IMR-90 (cell line): ENCODE data around the gene RNASET2. TPM values are rescaled to one million over a fixed set of nuclear protein-coding genes. Genes with fewer than 3 reads are reported as not detected.
A peak's percentile ranks its signal among the peaks of the same experiment; 100 is the strongest.

Experiments used
- ATAC-seq: fragments of 200-7000 bp; cut with Tn5 transposase; 2 replicates; pipeline ENCODE4 v1.9.1; 2020; ENCODE audit warnings: low read depth, mild to moderate bottlenecking, moderate library complexity
- BruUV-seq: library from RNA; stranded (reverse); fragments of 400-500 nt; replicated peaks from 2 replicates; lab custom pipeline; 2021; lab: Mats Ljungman, UMichigan
- CTCF ChIA-PET: fragments of 300-600 bp; formaldehyde crosslinking; extraction: SDS; loops from one replicate; lab custom pipeline; 2021; ENCODE audit warnings: antibody characterized with exemption; lab: Yijun Ruan, JAX
- POLR2A ChIA-PET: fragments of 300-600 bp; sonication (Branson Sonifier 250); formaldehyde crosslinking; loops from one replicate; lab custom pipeline; 2022; ENCODE audit warnings: antibody characterized with exemption; ENCODE audit not compliant: unreplicated experiment; lab: Charles Lee
- DNase-seq: peaks from one replicate; pipeline ENCODE4 v3.0.0; 2013
- H2AFZ ChIP-seq: replicated peaks from 2 replicates; pipeline ENCODE3; 2013; ENCODE audit warnings: low read length, mild to moderate bottlenecking; ENCODE audit not compliant: poor library complexity
- H2AK5ac ChIP-seq: 2 replicates; pipeline ENCODE4 v1.6.1; 2013; ENCODE audit warnings: low read depth, low read length, inconsistent platforms
- H2AK9ac ChIP-seq: replicated peaks from 2 replicates; pipeline ENCODE3; 2013; ENCODE audit warnings: mild to moderate bottlenecking, low read depth, low read length, moderate library complexity; ENCODE audit not compliant: poor library complexity
- H2BK120ac ChIP-seq: 2 replicates; pipeline ENCODE4 v1.6.1; 2013; ENCODE audit warnings: low read depth, low read length, inconsistent platforms
- H2BK15ac ChIP-seq: 3 replicates; pipeline ENCODE4 v1.6.1; 2013; ENCODE audit warnings: low read depth, low read length, inconsistent platforms
- H2BK20ac ChIP-seq: 2 replicates; pipeline ENCODE4 v1.6.1; 2013; ENCODE audit warnings: low read depth, mild to moderate bottlenecking, inconsistent platforms, low read length, moderate library complexity
- H2BK5ac ChIP-seq: 2 replicates; pipeline ENCODE4 v1.6.1; 2013; ENCODE audit warnings: mild to moderate bottlenecking, low read depth, low read length, inconsistent platforms; ENCODE audit not compliant: poor library complexity, severe bottlenecking
- H3K14ac ChIP-seq: replicated peaks from 2 replicates; pipeline ENCODE4 v1.6.1; 2013; ENCODE audit warnings: low read depth, low read length, inconsistent platforms
- H3K18ac ChIP-seq: 2 replicates; pipeline ENCODE4 v1.6.1; 2013; ENCODE audit warnings: low read depth, low read length, control low read depth
- H3K23ac ChIP-seq: 2 replicates; pipeline ENCODE4 v1.6.1; 2013; ENCODE audit warnings: low read depth, low read length, inconsistent platforms
- H3K27ac ChIP-seq: 2 replicates; pipeline ENCODE4 v1.5.1; 2013; ENCODE audit warnings: mild to moderate bottlenecking, control low read depth, low read length; ENCODE audit not compliant: insufficient read depth
- H3K27me3 ChIP-seq: 2 replicates; pipeline ENCODE4 v1.6.1; 2013; ENCODE audit warnings: low read length; ENCODE audit not compliant: control insufficient read depth, insufficient read depth
- H3K36me3 ChIP-seq: 2 replicates; pipeline ENCODE4 v1.6.1; 2013; ENCODE audit warnings: low read length, mixed read lengths; ENCODE audit not compliant: control insufficient read depth, insufficient read depth
- H3K4ac ChIP-seq: 2 replicates; pipeline ENCODE4 v1.6.1; 2013; ENCODE audit warnings: low read depth, low read length, inconsistent platforms
- H3K4me1 ChIP-seq: 2 replicates; pipeline ENCODE4 v1.6.1; 2013; ENCODE audit warnings: low read length, mixed read lengths; ENCODE audit not compliant: control insufficient read depth, insufficient read depth
- H3K4me2 ChIP-seq: 2 replicates; pipeline ENCODE4 v1.6.1; 2013; ENCODE audit warnings: low read depth, mild to moderate bottlenecking, control low read depth, low read length, moderate library complexity
- H3K4me3 ChIP-seq: 2 replicates; pipeline ENCODE4 v1.5.1; 2013; ENCODE audit warnings: low read depth, mild to moderate bottlenecking, control low read depth, low read length, moderate library complexity; ENCODE audit not compliant: insufficient read depth
- H3K56ac ChIP-seq: 2 replicates; pipeline ENCODE4 v1.6.1; 2013; ENCODE audit warnings: low read length, inconsistent platforms; ENCODE audit not compliant: insufficient read depth; ENCODE audit errors: extremely low read depth
- H3K79me1 ChIP-seq, 2 experiments: 2 replicates each; pipeline ENCODE4 v1.6.1; 2013; ENCODE audit warnings: low read length in 2 of 2, inconsistent platforms in 1 of 2, low read depth in 1 of 2
- H3K9ac ChIP-seq: 2 replicates; pipeline ENCODE4 v1.6.1; 2013; ENCODE audit warnings: low read depth, low read length, control low read depth
- H3K9me1 ChIP-seq: 2 replicates; pipeline ENCODE4 v1.6.1; 2013; ENCODE audit warnings: low read length, inconsistent platforms; ENCODE audit not compliant: insufficient read depth
- H3K9me3 ChIP-seq: 2 replicates; pipeline ENCODE4 v1.6.1; 2013; ENCODE audit warnings: low read length; ENCODE audit not compliant: control insufficient read depth, insufficient read depth
- H4K20me1 ChIP-seq: 2 replicates; pipeline ENCODE4 v1.6.1; 2013; ENCODE audit warnings: low read length, inconsistent platforms; ENCODE audit not compliant: insufficient read depth
- H4K5ac ChIP-seq: 2 replicates; pipeline ENCODE4 v1.6.1; 2013; ENCODE audit warnings: mild to moderate bottlenecking, low read depth, low read length, control low read depth
- H4K8ac ChIP-seq, 2 experiments: 2 replicates each; pipeline ENCODE4 v1.6.1; 2013; ENCODE audit warnings: low read depth in 2 of 2, low read length in 2 of 2, control low read depth in 1 of 2, inconsistent platforms in 1 of 2
- H4K91ac ChIP-seq: 2 replicates; pipeline ENCODE4 v1.6.1; 2013; ENCODE audit warnings: low read depth, low read length, inconsistent platforms; ENCODE audit not compliant: insufficient read depth
- BHLHE40 ChIP-seq: fragments of 150-350 bp; IDR thresholded peaks from 2 replicates; pipeline ENCODE4 v1.6.1; 2016; ENCODE audit warnings: mild to moderate bottlenecking, low read depth, low read length
- CHD1 ChIP-seq: IDR thresholded peaks from 2 replicates; pipeline ENCODE4 v1.6.1; 2012; ENCODE audit warnings: low read depth, low read length, improper control_type of control experiment
- FOS ChIP-seq: fragments of 150-350 bp; IDR thresholded peaks from 2 replicates; pipeline ENCODE4 v1.6.1; 2016; ENCODE audit warnings: low read depth, low read length
- MAFK ChIP-seq: IDR thresholded peaks from 2 replicates; pipeline ENCODE4 v1.6.1; 2012; ENCODE audit warnings: low read depth, low read length, improper control_type of control experiment
- MAZ ChIP-seq: IDR thresholded peaks from 2 replicates; pipeline ENCODE4 v1.6.1; 2012; ENCODE audit warnings: low read depth, mild to moderate bottlenecking, low read length, improper control_type of control experiment, moderate library complexity, borderline replicate concordance
- MXI1 ChIP-seq: IDR thresholded peaks from 2 replicates; pipeline ENCODE4 v1.6.1; 2012; ENCODE audit warnings: low read depth, mild to moderate bottlenecking, low read length, moderate library complexity, borderline replicate concordance
- NFE2L2 ChIP-seq: fragments of 150-350 bp; IDR thresholded peaks from 2 replicates; pipeline ENCODE4 v1.6.1; 2016; ENCODE audit warnings: low read depth, mild to moderate bottlenecking, low read length
- POLR2A ChIP-seq: IDR thresholded peaks from 2 replicates; pipeline ENCODE4 v1.6.1; 2012; ENCODE audit warnings: mild to moderate bottlenecking, low read depth, low read length
- RAD21 ChIP-seq: IDR thresholded peaks from 2 replicates; pipeline ENCODE4 v1.6.1; 2012; ENCODE audit warnings: low read length, improper control_type of control experiment
- RCOR1 ChIP-seq: IDR thresholded peaks from 2 replicates; pipeline ENCODE4 v1.6.1; 2012; ENCODE audit warnings: mild to moderate bottlenecking, low read length, improper control_type of control experiment; ENCODE audit not compliant: insufficient replicate concordance
- RFX5 ChIP-seq: IDR thresholded peaks from 2 replicates; pipeline ENCODE4 v1.8.0; 2012; ENCODE audit warnings: low read depth, mild to moderate bottlenecking, low read length, moderate library complexity
- SMC3 ChIP-seq: fragments of 150-350 bp; IDR thresholded peaks from 2 replicates; pipeline ENCODE4 v1.6.1; 2016; ENCODE audit warnings: low read depth, mild to moderate bottlenecking, antibody characterized with exemption, low read length, moderate library complexity
- USF2 ChIP-seq: fragments of 150-350 bp; IDR thresholded peaks from 2 replicates; pipeline ENCODE4 v1.6.1; 2017; ENCODE audit warnings: mild to moderate bottlenecking, antibody characterized with exemption, low read length, low read depth
- whole genome bisulfite sequencing, 2 experiments: methylation state at CpG; one replicate each; pipeline versions ENCODE4 v1.1.5 to v1.1.7; 2013; ENCODE audit warnings: missing lambda C conversion rate in 2 of 2; ENCODE audit not compliant: insufficient read length in 1 of 2; ENCODE audit errors: extremely low coverage in 2 of 2; 5-methylcytosine and 5-hydroxymethylcytosine counted together
- dilution Hi-C: fragments of 300-500 bp; cut with HindIII; formaldehyde crosslinking; loops from one replicate; pipeline ENCODE4 v1.14.3; 2018; ENCODE audit warnings: low sequenced_read_pairs; ENCODE audit not compliant: unreplicated experiment
- in situ Hi-C: fragments of 300-500 bp; cut with MboI; formaldehyde crosslinking; loops from 3 replicates; pipeline ENCODE4 v1.14.3; 2019; ENCODE audit warnings: low sequenced_read_pairs, inconsistent platforms, mixed read lengths
- intact Hi-C: fragments of 100-400 bp; cut with micrococcal nuclease; formaldehyde crosslinking; loops from 2 replicates; pipeline ENCODE4 v1.10.0; 2022
- polyA plus RNA-seq, 3 experiments: library from polyadenylated mRNA; depleted of rRNA; stranded (reverse); fragments of >200 nt; gene quantifications; 2 replicates each; pipeline ENCODE4 v1.2.3, GENCODE V29; 2012; ENCODE audit warnings: low replicate concordance in 1 of 3
- total RNA-seq: library from RNA; depleted of rRNA; stranded (reverse); fragments of >200 nt; gene quantifications from 2 replicates; pipeline ENCODE4 v1.2.3, GENCODE V29; 2012
- TF ChIP-seq, protein P1 (sequence below): conservative IDR thresholded peaks from 2 replicates; pipeline ENCODE4 v1.5.1; 2012; ENCODE audit warnings: mild to moderate bottlenecking, low read depth, low read length, improper control_type of control experiment

The RNASET2 gene
- total and polyA plus RNA-seq, 2 of the 4 experiments (the other 2 are of a cell fraction), result 13.6 to 24.9 TPM

- Histone ChIP-seq H3K9ac (no peak overlapping the region), H3K27ac (no peak overlapping the region), H2BK5ac (no peak overlapping the region), H4K91ac (no peak overlapping the region), H2BK20ac (no peak overlapping the region), H3K56ac (no peak overlapping the region), H4K20me1 (no peaks in the 10 kb centered on the region; the same call in 1 of the 2 replicates), H3K4ac (no peak overlapping the region), H3K4me3 (no peak overlapping the region), H2AK9ac (peak overlapping the region; percentile 13), H3K27me3 (no peaks in the 10 kb centered on the region), H3K23ac (no peak overlapping the region), H3K14ac (no peak overlapping the region), H2AFZ (peak overlapping the region; percentile 10), H2AK5ac (no peak overlapping the region), H3K36me3 (no peaks in the 10 kb centered on the region), H2BK120ac (no peak overlapping the region), H4K5ac (no peak overlapping the region), H3K9me3 (no peaks in the 10 kb centered on the region), H2BK15ac (no peak overlapping the region), H3K4me1 (no peaks in the 10 kb centered on the region), H4K8ac (no peak overlapping the region), H3K4me2 (no peak overlapping the region), H3K9me1 (peaks cover 8% of the 10 kb centered on the region; the same call in 1 of the 2 replicates), H3K79me1 (no peaks in the 10 kb centered on the region), H3K18ac (no peak overlapping the region)
- 96% methylated on average over 4 of the region's 4 CpGs; no CpG with 5 or more reads in 1 of the 2 experiments for WGBS, 2 experiments
- BruUV-seq, result no TSS peak
- intact Hi-C loops, result no loop called here
- ATAC-seq (no peak), DNase-seq (no peak)
- ChIA-PET CTCF (no interaction called here), POLR2A (no interaction called here)
- no peak for TF ChIP-seq BHLHE40
- no peak for TF ChIP-seq MXI1
- TF ChIP-seq, protein P1, sequence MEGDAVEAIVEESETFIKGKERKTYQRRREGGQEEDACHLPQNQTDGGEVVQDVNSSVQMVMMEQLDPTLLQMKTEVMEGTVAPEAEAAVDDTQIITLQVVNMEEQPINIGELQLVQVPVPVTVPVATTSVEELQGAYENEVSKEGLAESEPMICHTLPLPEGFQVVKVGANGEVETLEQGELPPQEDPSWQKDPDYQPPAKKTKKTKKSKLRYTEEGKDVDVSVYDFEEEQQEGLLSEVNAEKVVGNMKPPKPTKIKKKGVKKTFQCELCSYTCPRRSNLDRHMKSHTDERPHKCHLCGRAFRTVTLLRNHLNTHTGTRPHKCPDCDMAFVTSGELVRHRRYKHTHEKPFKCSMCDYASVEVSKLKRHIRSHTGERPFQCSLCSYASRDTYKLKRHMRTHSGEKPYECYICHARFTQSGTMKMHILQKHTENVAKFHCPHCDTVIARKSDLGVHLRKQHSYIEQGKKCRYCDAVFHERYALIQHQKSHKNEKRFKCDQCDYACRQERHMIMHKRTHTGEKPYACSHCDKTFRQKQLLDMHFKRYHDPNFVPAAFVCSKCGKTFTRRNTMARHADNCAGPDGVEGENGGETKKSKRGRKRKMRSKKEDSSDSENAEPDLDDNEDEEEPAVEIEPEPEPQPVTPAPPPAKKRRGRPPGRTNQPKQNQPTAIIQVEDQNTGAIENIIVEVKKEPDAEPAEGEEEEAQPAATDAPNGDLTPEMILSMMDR, result no peak
- no peak for TF ChIP-seq MAZ
- TF ChIP-seq POLR2A, result no peak
- no peak for TF ChIP-seq NFE2L2
- no peak for TF ChIP-seq MAFK
- TF ChIP-seq RAD21, result no peak
- no peak for TF ChIP-seq RFX5
- no peak for TF ChIP-seq SMC3
- no peak for TF ChIP-seq CHD1
- no peak for TF ChIP-seq FOS
- TF ChIP-seq RCOR1, result no peak
- TF ChIP-seq USF2, result no peak
- dilution Hi-C loops, result no loop called here
- in situ Hi-C loops, result no loop called here
Measured at GRCh38 chr6:166930354-166930891, 25.9 kb downstream of the RNASET2 start.
